Measurements from ENCODE around the gene NAGA. TPM values are rescaled to one million over a fixed set of nuclear protein-coding genes. Genes with fewer than 3 reads are reported as not detected.

Gene NAGA
- total RNA-seq, 1 donor from 2014 or later = 8.9 TPM

DNA sequence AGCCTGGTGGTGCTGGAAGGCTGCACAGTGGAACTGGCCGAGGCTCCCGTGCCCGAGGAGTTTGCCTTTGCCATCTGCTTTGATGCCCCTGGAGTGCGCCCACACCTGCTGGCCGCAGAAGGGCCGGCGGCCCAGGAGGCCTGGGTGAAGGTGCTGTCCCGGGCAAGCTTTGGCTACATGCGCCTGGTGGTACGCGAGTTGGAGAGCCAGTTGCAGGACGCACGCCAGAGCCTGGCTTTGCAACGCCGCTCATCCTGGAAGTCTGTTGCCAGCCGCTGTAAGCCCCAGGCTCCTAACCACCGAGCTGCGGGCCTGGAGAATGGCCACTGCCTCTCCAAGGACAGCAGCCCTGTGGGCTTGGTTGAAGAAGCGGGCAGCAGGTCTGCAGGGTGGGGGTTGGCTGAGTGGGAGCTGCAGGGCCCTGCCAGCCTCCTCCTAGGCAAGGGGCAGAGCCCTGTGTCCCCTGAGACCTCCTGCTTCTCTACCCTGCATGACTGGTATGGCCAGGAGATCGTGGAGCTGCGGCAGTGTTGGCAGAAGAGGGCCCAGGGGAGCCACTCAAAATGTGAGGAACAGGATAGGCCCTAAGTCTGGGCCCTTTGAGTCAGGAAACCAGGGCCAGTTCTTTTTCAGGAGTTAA is 7.0 kb upstream of the NAGA start:
- Mint-ChIP-seq H3K27me3 (ENCODE audit: low read depth, unreplicated experiment) (no peaks in the 10 kb centered on the region), H3K36me3 (ENCODE audit: low read depth, unreplicated experiment) (peaks cover 2% of the 10 kb centered on the region), H3K4me3 (ENCODE audit: unreplicated experiment) (no peak overlapping the region), H3K4me1 (ENCODE audit: low read depth, unreplicated experiment) (no peaks in the 10 kb centered on the region), H3K9me3 (ENCODE audit: unreplicated experiment) (peaks cover 11% of the 10 kb centered on the region), H3K27ac (ENCODE audit: unreplicated experiment) (no peak overlapping the region)
- TF ChIP-seq EZH2 (IDR thresholded peaks at IDR 0.05; ENCODE audit: insufficient read depth, low read length) = no peak
- TF ChIP-seq, protein P1, sequence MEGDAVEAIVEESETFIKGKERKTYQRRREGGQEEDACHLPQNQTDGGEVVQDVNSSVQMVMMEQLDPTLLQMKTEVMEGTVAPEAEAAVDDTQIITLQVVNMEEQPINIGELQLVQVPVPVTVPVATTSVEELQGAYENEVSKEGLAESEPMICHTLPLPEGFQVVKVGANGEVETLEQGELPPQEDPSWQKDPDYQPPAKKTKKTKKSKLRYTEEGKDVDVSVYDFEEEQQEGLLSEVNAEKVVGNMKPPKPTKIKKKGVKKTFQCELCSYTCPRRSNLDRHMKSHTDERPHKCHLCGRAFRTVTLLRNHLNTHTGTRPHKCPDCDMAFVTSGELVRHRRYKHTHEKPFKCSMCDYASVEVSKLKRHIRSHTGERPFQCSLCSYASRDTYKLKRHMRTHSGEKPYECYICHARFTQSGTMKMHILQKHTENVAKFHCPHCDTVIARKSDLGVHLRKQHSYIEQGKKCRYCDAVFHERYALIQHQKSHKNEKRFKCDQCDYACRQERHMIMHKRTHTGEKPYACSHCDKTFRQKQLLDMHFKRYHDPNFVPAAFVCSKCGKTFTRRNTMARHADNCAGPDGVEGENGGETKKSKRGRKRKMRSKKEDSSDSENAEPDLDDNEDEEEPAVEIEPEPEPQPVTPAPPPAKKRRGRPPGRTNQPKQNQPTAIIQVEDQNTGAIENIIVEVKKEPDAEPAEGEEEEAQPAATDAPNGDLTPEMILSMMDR (IDR thresholded peaks at IDR 0.05; ENCODE audit: insufficient read depth, low read depth, low read length) = no peak
- no peak overlapping the region for H2AFZ ChIP-seq (ENCODE audit: low read depth, low read length)
- no peaks in the 10 kb centered on the region for H3K9me3 ChIP-seq (ENCODE audit: insufficient read depth, low read depth, low read length)
- no peak overlapping the region for H3K27ac ChIP-seq (ENCODE audit: low read depth, low read length)
- H3K4me2 ChIP-seq (ENCODE audit: low read length) = no peak overlapping the region
- no peak for DNase-seq (ENCODE audit: low read depth)
- no peaks in the 10 kb centered on the region for H3K27me3 ChIP-seq (ENCODE audit: insufficient read depth, low read length)
- no peaks in the 10 kb centered on the region for H3K36me3 ChIP-seq (ENCODE audit: insufficient read depth, low read length)
- no peaks in the 10 kb centered on the region for H4K20me1 ChIP-seq (ENCODE audit: insufficient read depth, low read length)
- FAIRE-seq = no peak
- peaks cover 27% of the 10 kb centered on the region for H3K79me2 ChIP-seq (ENCODE audit: insufficient read depth, low read length)
- peaks cover 22% of the 10 kb centered on the region for H3K4me1 ChIP-seq (ENCODE audit: insufficient read depth, low read length)
- H3K4me3 ChIP-seq (ENCODE audit: insufficient read depth, low read depth, low read length) = no peak overlapping the region
- H3K9ac ChIP-seq (ENCODE audit: low read length) = no peak overlapping the region

DNA sequence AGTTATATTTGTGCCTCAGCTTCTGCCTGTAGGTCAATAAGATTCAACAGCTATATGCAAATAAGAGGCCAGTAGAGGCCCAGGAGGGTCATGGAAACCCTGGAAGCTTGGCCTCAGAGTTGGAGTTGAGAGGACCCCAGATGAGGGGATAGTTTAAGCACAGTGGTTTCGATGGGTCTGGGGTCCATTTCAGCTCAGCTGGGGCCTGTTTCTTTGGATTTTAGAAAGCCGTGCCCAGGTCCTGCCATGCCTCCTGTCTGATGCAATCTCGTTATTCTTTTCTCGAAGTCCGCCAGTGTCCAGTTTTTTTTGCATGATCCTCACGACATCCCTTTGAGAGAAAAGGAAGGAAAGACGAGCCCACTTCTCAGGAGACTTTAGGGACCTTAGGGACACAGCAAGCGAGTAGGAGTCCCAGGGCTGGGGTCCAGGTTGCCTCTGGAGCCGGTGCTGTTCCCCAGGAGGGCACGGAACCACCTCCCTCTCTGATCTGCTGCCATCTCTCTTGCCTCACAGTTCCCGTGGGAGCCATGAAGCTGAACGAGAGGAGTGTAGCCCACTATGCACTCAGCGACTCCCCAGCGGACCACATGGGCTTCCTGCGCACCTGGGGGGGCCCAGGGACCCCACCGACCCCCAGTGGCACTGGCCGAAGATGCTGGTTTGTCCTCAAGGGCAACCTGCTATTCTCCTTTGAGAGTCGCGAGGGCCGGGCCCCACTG is 6.3 kb upstream of the NAGA start:
- H3K27me3 ChIP-seq (ENCODE audit: insufficient read depth, low read length) = no peaks in the 10 kb centered on the region
- H3K4me1 Mint-ChIP-seq (ENCODE audit: low read depth, unreplicated experiment) = no peaks in the 10 kb centered on the region
- peaks cover 26% of the 10 kb centered on the region for H3K79me2 ChIP-seq (ENCODE audit: insufficient read depth, low read length)
- H3K36me3 Mint-ChIP-seq (ENCODE audit: low read depth, unreplicated experiment) = no peaks in the 10 kb centered on the region
- H3K4me3 ChIP-seq (ENCODE audit: insufficient read depth, low read depth, low read length) = no peak overlapping the region
- H3K9me3 ChIP-seq (ENCODE audit: insufficient read depth, low read depth, low read length) = no peaks in the 10 kb centered on the region
- FAIRE-seq (no peak), DNase-seq (ENCODE audit: low read depth) (no peak)
- H3K36me3 ChIP-seq (ENCODE audit: insufficient read depth, low read length) = no peaks in the 10 kb centered on the region
- H3K4me3 Mint-ChIP-seq (ENCODE audit: unreplicated experiment) = no peak overlapping the region
- TF ChIP-seq EZH2 (IDR thresholded peaks at IDR 0.05; ENCODE audit: insufficient read depth, low read length) = no peak
- TF ChIP-seq, protein P1 (IDR thresholded peaks at IDR 0.05; ENCODE audit: insufficient read depth, low read depth, low read length) = no peak
- H2AFZ ChIP-seq (ENCODE audit: low read depth, low read length) = no peak overlapping the region
- H3K27ac ChIP-seq (ENCODE audit: low read depth, low read length) = no peak overlapping the region
- H3K27ac Mint-ChIP-seq (ENCODE audit: unreplicated experiment) = no peak overlapping the region
- H4K20me1 ChIP-seq (ENCODE audit: insufficient read depth, low read length) = no peaks in the 10 kb centered on the region
- peaks cover 22% of the 10 kb centered on the region for H3K4me1 ChIP-seq (ENCODE audit: insufficient read depth, low read length)
- H3K9me3 Mint-ChIP-seq (ENCODE audit: unreplicated experiment) = peaks cover 13% of the 10 kb centered on the region
- no peak overlapping the region for H3K9ac ChIP-seq (ENCODE audit: low read length)
- H3K4me2 ChIP-seq (ENCODE audit: low read length) = no peak overlapping the region
- no peaks in the 10 kb centered on the region for H3K27me3 Mint-ChIP-seq (ENCODE audit: low read depth, unreplicated experiment)

Data from astrocyte (in vitro differentiated cells and primary cell).